Mesendoderm (in vitro differentiated cells): Measurements from ENCODE around the gene SEC62.

Source experiments
- DNase-seq: peaks from one replicate; pipeline ENCODE4 v3.0.0; 2013
- H2AK5ac ChIP-seq: 2 replicates; pipeline ENCODE4 v1.6.1; 2013; ENCODE audit warnings: low read length, inconsistent platforms
- H2BK120ac ChIP-seq: 2 replicates; pipeline ENCODE4 v1.6.1; 2013; ENCODE audit warnings: low read depth, mild to moderate bottlenecking, low read length, moderate library complexity, mixed read lengths
- H2BK15ac ChIP-seq: replicated peaks from 2 replicates; pipeline ENCODE4 v1.6.1; 2013; ENCODE audit warnings: low read depth, mild to moderate bottlenecking, moderate library complexity
- H2BK5ac ChIP-seq: 2 replicates; pipeline ENCODE4 v1.6.1; 2013; ENCODE audit warnings: low read length, inconsistent platforms
- H3K18ac ChIP-seq: 2 replicates; pipeline ENCODE4 v1.6.1; 2013; ENCODE audit warnings: mild to moderate bottlenecking, low read length, mixed read lengths
- H3K23ac ChIP-seq: one replicate; pipeline ENCODE4 v1.6.1; 2013; ENCODE audit warnings: low read length
- H3K27ac ChIP-seq: 2 replicates; pipeline ENCODE4 v1.5.1; 2013; ENCODE audit warnings: low read depth, mild to moderate bottlenecking, inconsistent platforms, low read length, moderate library complexity
- H3K27me3 ChIP-seq: 2 replicates; pipeline ENCODE4 v1.6.1; 2013; ENCODE audit warnings: low read length, control low read depth, mild to moderate bottlenecking, inconsistent platforms; ENCODE audit not compliant: insufficient read depth, poor library complexity
- H3K36me3 ChIP-seq: 2 replicates; pipeline ENCODE4 v1.6.1; 2013; ENCODE audit warnings: low read length, inconsistent platforms; ENCODE audit not compliant: control insufficient read depth, insufficient read depth
- H3K4ac ChIP-seq: one replicate; pipeline ENCODE4 v1.6.1; 2013; ENCODE audit warnings: low read depth, mild to moderate bottlenecking, low read length, moderate library complexity
- H3K4me1 ChIP-seq: 2 replicates; pipeline ENCODE4 v1.6.1; 2013; ENCODE audit warnings: low read depth, low read length, inconsistent platforms; ENCODE audit not compliant: control insufficient read depth
- H3K4me2 ChIP-seq: 2 replicates; pipeline ENCODE4 v1.6.1; 2013; ENCODE audit warnings: low read length
- H3K4me3 ChIP-seq: 2 replicates; pipeline ENCODE4 v1.5.1; 2013; ENCODE audit warnings: mild to moderate bottlenecking, low read length
- H3K56ac ChIP-seq: one replicate; pipeline ENCODE4 v1.6.1; 2013; ENCODE audit warnings: low read length
- H3K79me1 ChIP-seq: 2 replicates; pipeline ENCODE4 v1.6.1; 2013; ENCODE audit warnings: low read length, inconsistent platforms
- H3K79me2 ChIP-seq: 2 replicates; pipeline ENCODE4 v1.6.1; 2013; ENCODE audit warnings: mild to moderate bottlenecking, low read length; ENCODE audit not compliant: control insufficient read depth, insufficient read depth
- H3K9ac ChIP-seq: 2 replicates; pipeline ENCODE4 v1.6.1; 2013; ENCODE audit warnings: low read length, inconsistent platforms
- H4K5ac ChIP-seq: one replicate; pipeline ENCODE4 v1.6.1; 2013; ENCODE audit warnings: low read length
- H4K8ac ChIP-seq: one replicate; pipeline ENCODE4 v1.6.1; 2013; ENCODE audit warnings: low read depth, mild to moderate bottlenecking, control low read depth, low read length, moderate library complexity
- WGBS: extraction: QIAGEN DNeasy Blood & Tissue Kit; methylation state at CpG from one replicate; pipeline ENCODE4 v1.1.7; 2013; ENCODE audit warnings: low lambda C conversion rate, missing lambda C conversion rate; ENCODE audit not compliant: insufficient coverage; ENCODE audit errors: extremely low coverage; 5-methylcytosine and 5-hydroxymethylcytosine counted together

The SEC62 gene

GRCh38 chr3:169955406-169955805, 11.2 kb upstream of the SEC62 start:
- Histone ChIP-seq H3K9ac (no peak overlapping the region), H3K27ac (no peak overlapping the region), H4K8ac (no peak overlapping the region), H3K36me3 (no peaks in the 10 kb centered on the region), H3K27me3 (no peaks in the 10 kb centered on the region), H2BK120ac (no peak overlapping the region), H3K18ac (no peak overlapping the region), H3K79me2 (no peaks in the 10 kb centered on the region), H3K4ac (no peak overlapping the region), H2BK5ac (no peak overlapping the region), H4K5ac (no peak overlapping the region), H3K56ac (no peak overlapping the region), H3K4me1 (no peaks in the 10 kb centered on the region), H3K4me2 (no peak overlapping the region), H3K23ac (no peak overlapping the region), H3K79me1 (no peaks in the 10 kb centered on the region), H2BK15ac (no peak overlapping the region), H3K4me3 (no peak overlapping the region), H2AK5ac (no peak overlapping the region)
- no peak for DNase-seq
- no CpG with 5 or more reads among the region's 2 CpGs for WGBS

DNA sequence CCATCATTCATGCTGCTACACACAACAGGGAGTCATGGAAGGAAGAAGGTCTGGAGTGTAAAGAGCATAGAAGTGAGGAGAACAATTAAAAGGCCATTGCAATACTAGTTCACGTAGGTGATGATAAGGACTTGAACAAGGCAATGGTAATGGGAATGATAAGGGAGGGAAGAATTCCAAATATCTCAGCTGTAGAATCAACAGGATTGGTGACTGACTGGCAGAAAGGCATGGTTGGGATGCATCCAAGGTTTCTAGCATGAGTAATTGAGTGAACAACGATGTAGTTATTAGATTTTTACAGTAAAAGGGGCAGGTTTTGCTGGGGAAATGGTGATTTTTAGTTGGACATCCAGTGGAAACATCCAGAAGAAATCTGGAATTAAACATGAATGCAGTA, 2.4 kb upstream of the SEC62 start:
- no peaks in the 10 kb centered on the region for H3K36me3 ChIP-seq
- no peaks in the 10 kb centered on the region for H3K27me3 ChIP-seq
- H2AK5ac ChIP-seq: no peak overlapping the region
- H3K4ac ChIP-seq: no peak overlapping the region
- H2BK15ac ChIP-seq: no peak overlapping the region
- no peak overlapping the region for H4K5ac ChIP-seq
- H3K56ac ChIP-seq: no peak overlapping the region
- no peak overlapping the region for H2BK120ac ChIP-seq
- no peak overlapping the region for H3K23ac ChIP-seq
- no peak overlapping the region for H3K18ac ChIP-seq
- peak; percentile 76 for DNase-seq
- no peak overlapping the region for H2BK5ac ChIP-seq
- peaks cover 1% of the 10 kb centered on the region for H3K4me1 ChIP-seq
- no peak overlapping the region for H3K27ac ChIP-seq
- no peak overlapping the region for H4K8ac ChIP-seq
- H3K4me2 ChIP-seq: no peak overlapping the region
- peaks cover 13% of the 10 kb centered on the region for H3K79me2 ChIP-seq
- peaks cover 3% of the 10 kb centered on the region for H3K79me1 ChIP-seq
- no CpG with 5 or more reads among the region's 2 CpGs for WGBS
- H3K9ac ChIP-seq: no peak overlapping the region
- no peak overlapping the region for H3K4me3 ChIP-seq

DNA sequence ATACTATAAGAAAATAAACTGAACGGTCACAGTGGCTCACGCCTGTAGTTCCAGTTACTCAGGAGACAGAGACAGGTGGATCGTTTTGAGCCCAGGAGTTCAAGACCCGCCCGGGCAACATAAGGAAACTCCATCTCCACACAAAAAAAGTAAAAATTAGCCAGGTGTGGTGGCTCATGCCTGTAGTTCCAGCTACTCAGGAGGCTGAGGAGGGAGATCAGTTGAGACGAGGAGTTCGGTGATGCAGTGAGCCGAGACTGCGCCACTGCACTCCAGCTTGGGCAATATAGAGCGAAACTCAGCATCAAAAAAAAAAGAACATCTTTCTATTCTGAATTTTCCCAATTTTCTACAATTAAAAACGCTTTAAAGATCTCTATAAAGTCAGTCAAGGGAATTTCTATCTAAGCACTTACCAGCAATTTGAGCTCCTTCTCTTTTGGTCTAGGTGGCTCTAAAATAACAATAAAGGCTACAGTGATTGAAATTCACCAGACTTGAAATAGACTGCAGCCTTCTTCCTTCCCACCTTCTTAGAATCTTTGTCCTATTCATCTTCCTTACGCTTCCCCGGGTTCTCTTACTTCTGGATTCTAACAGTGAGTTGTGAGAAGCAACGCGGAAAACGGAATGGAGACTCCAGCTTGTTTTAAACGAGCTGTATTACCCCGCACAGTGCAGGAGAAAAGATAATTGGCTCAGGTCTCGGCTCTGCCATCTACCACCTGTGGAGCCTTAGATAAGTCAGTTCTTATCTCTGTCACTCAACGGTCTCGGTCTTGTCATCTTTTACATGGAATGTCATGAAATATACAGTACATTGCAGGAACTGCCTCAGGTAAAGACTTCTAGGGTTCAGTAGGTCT, 812 bp upstream of the SEC62 start:
- peak overlapping the region; percentile 49 for H2BK5ac ChIP-seq
- peaks cover 1% of the 10 kb centered on the region for H3K4me1 ChIP-seq
- peak overlapping the region; percentile 50 for H3K4ac ChIP-seq
- H2AK5ac ChIP-seq: no peak overlapping the region
- H3K23ac ChIP-seq: no peak overlapping the region
- H4K5ac ChIP-seq: no peak overlapping the region
- H2BK120ac ChIP-seq: no peak overlapping the region
- no peaks in the 10 kb centered on the region for H3K36me3 ChIP-seq
- peak overlapping the region; percentile 93 for H3K4me2 ChIP-seq
- H3K27me3 ChIP-seq: no peaks in the 10 kb centered on the region
- no peak overlapping the region for H2BK15ac ChIP-seq
- peaks cover 3% of the 10 kb centered on the region for H3K79me1 ChIP-seq
- H3K18ac ChIP-seq: peak overlapping the region; percentile 41
- peaks cover 21% of the 10 kb centered on the region for H3K79me2 ChIP-seq
- no CpG with 5 or more reads among the region's 21 CpGs for WGBS
- H3K9ac ChIP-seq: peak overlapping the region; percentile 66
- peak; percentile 85 for DNase-seq
- peak overlapping the region; percentile 72 for H3K27ac ChIP-seq
- H4K8ac ChIP-seq: no peak overlapping the region
- H3K56ac ChIP-seq: peak overlapping the region; percentile 83
- peak overlapping the region; percentile 64 for H3K4me3 ChIP-seq

DNA sequence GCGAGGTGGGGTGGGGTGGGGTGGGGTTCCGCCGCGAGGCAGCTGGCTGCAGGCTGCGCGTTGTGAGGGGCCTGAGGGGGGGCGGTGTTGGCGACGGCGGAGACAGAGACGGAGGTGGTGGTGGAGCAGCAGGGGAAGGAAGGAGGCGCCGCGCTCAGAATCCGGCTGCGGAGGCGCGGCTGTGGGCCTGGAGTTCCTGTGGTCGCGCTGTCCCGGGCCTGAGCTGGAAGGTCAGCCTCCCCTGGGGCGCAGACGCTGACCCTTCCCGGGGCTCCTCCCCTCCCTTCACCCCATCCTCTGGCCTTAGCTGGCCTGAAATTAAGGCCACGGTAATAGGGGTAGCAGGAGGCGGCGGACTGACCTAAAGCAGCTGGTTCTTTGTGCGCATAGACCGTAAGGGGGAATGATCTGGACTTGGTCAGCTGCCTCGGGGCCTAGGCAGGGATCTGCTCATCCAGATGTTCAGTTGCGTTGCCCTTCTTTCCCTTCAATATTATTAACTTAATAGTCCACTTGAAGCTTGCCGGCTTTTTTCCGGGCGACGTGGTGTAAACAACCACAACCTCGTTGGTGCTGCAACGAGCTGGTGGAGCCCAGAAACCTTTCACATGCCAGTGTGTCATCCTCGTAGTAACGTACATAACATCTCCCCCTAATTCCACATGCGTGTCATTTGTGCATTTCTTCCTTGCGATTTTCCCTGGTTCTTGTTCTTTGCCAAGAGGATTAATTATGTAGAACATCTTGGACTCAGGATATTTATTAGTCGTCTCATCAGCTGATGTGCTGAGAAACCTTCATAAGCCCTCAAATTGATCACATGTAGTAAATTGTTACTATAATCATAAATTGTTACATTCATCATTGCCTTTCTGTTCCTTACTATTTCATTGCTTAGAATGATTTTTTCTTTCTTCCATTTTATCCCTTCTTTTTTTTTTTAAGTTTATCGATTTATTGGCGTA, 626 bp downstream of the SEC62 start:
- H2BK15ac ChIP-seq: no peak overlapping the region
- H2AK5ac ChIP-seq: no peak overlapping the region
- H3K79me2 ChIP-seq: peaks cover 31% of the 10 kb centered on the region
- peak overlapping the region; percentile 65 for H3K18ac ChIP-seq
- H3K4me3 ChIP-seq: peak overlapping the region; percentile 84
- H4K5ac ChIP-seq: no peak overlapping the region
- peak overlapping the region; percentile 84 for H3K4me2 ChIP-seq
- H3K23ac ChIP-seq: no peak overlapping the region
- H4K8ac ChIP-seq: no peak overlapping the region
- peaks cover 1% of the 10 kb centered on the region for H3K4me1 ChIP-seq
- peaks cover 4% of the 10 kb centered on the region for H3K79me1 ChIP-seq
- H3K56ac ChIP-seq: peak overlapping the region; percentile 90
- no peak overlapping the region for H2BK120ac ChIP-seq
- no peaks in the 10 kb centered on the region for H3K27me3 ChIP-seq
- H3K27ac ChIP-seq: peak overlapping the region; percentile 29
- peak overlapping the region; percentile 92 for H3K9ac ChIP-seq
- no peak overlapping the region for H2BK5ac ChIP-seq
- WGBS: no CpG with 5 or more reads among the region's 44 CpGs
- no peaks in the 10 kb centered on the region for H3K36me3 ChIP-seq
- DNase-seq: peak; percentile 67
- H3K4ac ChIP-seq: peak overlapping the region; percentile 81

GRCh38 chr3:169968224-169968885, 1.7 kb downstream of the SEC62 start:
- H4K8ac ChIP-seq: no peak overlapping the region
- H3K18ac ChIP-seq: no peak overlapping the region

More at GRCh38 chr3:169968224-169968885, 1.7 kb downstream of the SEC62 start:
- Histone ChIP-seq H3K27ac (no peak overlapping the region), H2BK120ac (no peak overlapping the region), H3K4me1 (peaks cover 1% of the 10 kb centered on the region), H2BK15ac (no peak overlapping the region), H2AK5ac (no peak overlapping the region), H3K36me3 (no peaks in the 10 kb centered on the region), H3K9ac (no peak overlapping the region), H3K79me2 (peaks cover 38% of the 10 kb centered on the region), H2BK5ac (no peak overlapping the region), H3K4me3 (no peak overlapping the region), H3K27me3 (no peaks in the 10 kb centered on the region), H3K56ac (no peak overlapping the region), H3K23ac (no peak overlapping the region), H3K4me2 (no peak overlapping the region), H4K5ac (no peak overlapping the region), H3K79me1 (peaks cover 5% of the 10 kb centered on the region), H3K4ac (no peak overlapping the region)
- WGBS: no CpG with 5 or more reads among the region's 2 CpGs
- DNase-seq: no peak
